ENCODE measurements around the gene MCAM. TPM values are rescaled to one million over a fixed set of nuclear protein-coding genes. Genes with fewer than 3 reads are reported as not detected.

MCAM gene
- total RNA-seq, 1 donor from 2014 or later: 550 TPM

DNA sequence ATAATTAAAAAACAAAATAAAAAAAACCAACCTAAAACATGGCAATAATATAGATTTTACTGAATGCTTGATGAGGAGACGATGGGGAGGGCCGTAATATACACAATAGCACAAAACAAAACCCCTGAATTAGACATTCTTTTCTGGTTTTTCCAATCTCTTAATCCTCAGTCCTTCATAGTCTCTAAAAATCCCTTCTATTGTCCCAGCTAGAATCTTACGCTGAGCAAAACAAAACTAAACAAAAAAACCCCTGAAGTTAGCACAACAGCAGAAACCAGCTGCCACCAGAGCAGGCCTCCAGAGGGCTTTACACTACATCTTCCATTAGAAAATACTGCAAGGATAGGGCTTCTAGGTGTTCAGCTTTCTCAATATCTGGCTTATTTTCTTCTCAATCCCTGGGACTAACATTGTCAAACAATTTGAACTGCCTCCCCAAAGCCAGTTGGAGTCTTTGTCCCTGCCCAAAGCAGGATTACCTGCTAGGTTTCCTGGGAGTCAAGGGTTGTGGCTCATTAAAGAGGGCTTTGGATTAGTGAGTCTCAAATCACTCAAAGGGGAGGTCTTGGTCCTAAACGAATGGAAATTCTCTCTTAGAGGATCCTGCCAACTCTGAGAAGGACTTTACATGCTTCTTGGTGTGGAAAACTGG lies 15.3 kb upstream of the MCAM start:
- DNase-seq (ENCODE audit: low spot score): no peak

DNA sequence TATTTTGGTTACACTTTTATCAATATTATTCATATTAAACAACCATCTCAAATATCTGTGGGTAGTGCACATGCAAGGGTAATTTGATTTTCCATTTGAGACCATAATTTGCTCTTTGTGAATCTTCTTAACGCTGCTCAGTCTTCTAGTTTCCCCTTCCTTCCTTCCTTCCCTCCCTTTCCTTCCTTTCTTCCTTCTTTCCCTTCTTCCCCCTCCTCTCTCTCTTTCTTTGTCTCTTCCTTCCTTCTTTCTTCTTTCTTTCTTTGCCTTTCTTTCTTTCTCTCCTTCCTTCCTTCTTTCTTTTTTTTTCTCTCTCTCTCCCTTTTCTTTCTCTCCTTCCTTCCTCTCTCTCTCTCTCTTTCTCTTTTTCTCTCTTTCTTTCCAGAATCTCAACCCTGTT lies 13.3 kb upstream of the MCAM start:
- DNase-seq (ENCODE audit: low spot score): no peak

DNA sequence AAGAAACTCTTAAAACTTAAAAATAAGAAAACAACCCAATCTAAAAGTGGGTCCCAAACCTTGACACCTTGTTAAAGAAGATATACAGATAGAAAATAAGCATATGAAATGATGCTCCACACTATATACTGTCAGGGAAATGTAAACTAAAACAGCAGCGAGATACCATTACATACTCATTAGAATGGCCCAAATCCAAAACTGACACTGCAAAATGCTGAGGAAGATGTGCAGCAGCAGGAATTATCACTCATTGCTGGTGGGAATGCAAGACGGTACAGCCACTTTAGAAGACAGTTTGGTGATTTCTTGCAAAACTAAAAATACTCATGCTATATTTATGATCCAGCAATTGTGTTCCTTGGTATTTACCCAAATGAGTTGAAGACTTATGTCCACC lies 12.4 kb upstream of the MCAM start:
- no peak for DNase-seq (ENCODE audit: low spot score)

DNA sequence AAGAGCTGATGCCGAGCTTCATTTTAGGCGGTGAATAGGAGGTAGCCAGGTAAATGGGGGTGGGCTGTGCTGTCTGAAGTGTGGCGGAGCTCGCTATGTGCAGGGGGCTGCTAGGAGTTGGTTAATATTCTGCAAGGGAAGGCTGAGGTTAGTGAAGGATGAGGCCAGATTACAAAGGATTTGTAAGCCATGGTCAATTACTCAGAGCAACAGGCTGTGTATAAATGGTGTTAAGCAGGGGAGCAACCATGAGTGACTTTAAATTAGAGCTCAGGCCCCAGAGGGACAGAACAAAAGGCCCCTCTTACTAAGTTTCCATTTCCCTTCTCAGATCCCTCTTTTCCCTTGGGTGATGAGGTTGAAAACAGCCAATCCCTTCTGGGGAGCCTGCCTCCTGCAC lies 7.3 kb upstream of the MCAM start:
- DNase-seq (ENCODE audit: low spot score): no peak

DNA sequence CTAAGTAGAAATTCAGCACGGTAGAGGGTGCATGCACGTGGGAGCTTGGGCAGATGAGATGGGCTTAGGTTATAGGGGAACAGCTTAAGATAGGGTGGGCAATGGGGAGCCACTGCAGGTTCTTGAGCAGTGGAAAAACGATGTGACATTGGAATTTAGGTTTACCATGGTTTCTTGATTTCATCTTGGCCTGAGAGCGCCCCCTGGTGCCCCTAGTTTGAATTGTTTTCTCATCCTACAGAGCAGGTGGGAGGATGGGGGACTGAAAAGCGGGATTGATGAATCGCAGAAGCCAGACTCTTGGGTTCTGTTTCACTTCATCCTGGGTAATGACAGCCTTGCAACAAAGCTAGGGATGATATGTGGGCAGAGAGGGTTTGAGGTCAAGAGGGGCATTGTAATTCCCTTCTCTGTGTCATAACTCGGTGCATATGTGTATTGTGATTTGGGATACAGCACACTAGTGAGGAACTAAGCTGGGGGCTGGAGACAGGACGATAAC lies 6.7 kb upstream of the MCAM start:
- peak; percentile 89 for DNase-seq (ENCODE audit: low spot score)

DNA sequence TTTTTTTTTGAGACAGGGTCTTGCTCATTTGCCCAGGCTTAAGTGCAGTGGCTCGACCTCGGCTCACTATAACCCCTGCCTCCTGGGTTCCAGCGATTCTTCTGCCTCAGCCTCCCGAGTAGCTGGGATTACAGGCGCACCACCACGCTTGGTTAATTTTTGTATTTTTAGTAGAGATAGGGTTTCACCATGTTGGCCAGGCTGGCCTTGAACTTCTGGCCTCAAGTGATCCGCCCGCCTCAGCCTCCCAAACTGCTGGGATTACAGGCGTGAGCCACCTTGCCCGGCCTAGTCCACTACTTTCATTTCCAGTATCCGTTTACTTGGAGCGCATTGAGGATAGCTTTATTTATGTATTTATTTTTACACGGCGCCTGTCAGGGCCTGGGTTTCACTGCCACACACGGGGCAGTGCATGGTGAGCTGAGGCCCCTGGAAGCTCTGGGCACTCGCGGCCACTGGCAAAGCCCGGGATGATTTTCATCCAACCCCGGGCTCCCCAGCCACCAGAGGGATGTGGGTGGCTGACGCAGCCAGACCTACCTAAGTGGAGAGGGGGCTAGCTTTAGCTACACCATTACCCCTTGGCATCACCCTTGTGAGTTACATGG lies 6.1 kb upstream of the MCAM start:
- no peak for DNase-seq (ENCODE audit: low spot score)

DNA sequence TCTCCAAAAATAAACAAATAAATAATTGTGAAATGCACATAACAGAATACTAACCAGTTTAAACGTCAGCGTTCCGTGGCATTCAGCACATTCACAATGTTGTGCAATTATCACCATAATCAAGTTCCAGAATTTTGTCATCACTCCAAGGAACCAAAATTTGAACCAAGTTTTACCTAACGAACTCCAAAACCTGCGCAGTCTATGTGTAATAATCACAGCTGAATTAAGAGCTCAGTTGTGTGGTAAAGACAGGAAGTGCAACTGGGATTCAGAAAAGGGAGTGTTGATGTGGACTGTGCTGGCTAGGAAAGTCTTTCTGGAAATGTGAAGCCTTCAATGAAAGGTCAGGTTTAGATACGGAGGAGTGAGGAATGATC lies 5.4 kb upstream of the MCAM start:
- no peak for DNase-seq (ENCODE audit: low spot score)

DNA sequence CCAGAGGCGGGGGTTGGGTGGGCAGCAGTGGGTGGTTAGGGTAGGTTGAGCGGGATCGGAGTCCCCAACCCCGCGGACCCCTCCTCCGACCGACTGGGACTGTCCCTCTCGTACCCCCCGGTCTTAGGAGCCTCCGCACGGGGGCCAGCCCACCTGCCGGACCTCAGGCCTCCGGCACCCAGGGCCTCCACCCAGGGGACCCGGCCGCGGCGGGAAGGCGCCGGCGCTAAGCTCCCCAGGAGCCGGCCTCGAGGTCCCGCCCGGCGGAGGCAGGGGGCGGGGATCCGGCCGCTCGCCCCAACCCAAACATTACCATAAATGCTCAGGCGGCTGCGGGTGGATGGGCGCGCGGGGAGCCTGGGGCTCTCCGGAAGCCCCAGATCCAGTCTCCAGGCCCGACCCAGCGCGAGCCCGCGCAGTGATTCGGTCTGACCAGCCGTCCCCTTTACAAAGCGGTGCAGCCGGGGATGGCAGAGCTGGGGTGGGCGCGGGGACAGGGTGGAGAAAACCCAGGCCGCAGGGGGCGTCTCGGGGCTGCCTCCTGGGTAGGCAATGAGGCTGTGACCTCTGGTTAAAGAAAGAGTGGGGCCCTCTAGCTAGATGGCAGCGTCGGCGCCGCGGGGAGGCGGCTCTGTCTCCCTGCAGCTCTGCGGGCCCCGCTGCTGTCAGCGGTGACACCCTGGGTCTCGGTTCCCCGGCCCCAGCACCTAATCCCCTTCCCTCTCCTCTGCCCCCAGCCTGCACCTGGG lies 4.0 kb upstream of the MCAM start:
- DNase-seq (ENCODE audit: low spot score): peak; percentile 90

DNA sequence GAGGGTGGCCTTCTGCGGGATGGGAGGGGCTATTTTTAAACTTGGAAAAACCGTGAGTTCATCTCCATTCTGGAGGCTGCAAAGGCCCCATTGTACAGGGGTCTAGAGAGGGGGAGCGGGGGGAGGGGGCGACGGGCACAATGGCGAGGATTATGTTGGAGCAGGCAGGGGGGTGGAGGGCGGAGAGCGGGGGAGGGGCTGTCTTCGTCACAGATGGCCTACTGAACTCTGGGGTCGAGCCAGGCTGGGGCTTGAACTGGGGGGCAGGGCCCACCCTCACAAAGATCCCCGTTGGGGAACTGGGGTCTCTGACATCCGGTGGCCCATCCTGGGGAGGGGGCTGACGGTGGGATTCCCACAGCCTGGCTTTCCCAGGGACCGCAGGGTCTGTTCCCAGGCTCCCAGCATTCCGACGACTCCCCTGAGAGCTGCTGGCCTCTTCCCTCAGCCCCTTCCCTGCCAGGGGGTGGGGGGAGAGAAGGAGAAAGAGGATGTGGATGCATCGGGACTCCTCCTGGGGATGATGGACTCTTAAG lies 3.4 kb upstream of the MCAM start:
- DNase-seq (ENCODE audit: low spot score): no peak

DNA sequence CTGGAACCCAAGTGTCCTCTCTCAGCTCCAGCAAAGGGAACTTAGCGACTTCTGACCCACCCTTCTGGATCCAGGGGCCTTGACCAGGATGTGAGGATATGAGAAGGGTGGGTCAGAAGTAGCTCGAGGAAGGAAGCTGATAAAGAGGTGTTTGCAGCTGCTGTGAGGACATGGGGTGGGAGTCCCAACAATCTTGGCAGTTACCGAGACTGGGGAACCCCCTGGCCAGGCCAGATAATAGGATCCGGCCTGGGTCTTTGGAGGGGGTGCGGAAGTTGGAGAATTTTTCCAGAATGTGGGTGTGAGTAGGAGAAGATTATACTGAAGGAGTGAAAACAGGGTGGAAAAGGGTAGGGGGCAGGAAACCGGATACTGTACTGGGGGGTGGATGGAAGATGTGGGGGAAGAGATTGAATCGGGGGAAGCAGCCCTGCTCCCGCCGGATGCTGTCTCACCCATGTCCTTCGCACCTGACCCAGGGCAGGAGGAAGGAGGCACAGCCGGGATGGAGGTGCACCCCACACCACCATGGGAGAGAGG lies 2.8 kb upstream of the MCAM start:
- no peak for DNase-seq (ENCODE audit: low spot score)

DNA sequence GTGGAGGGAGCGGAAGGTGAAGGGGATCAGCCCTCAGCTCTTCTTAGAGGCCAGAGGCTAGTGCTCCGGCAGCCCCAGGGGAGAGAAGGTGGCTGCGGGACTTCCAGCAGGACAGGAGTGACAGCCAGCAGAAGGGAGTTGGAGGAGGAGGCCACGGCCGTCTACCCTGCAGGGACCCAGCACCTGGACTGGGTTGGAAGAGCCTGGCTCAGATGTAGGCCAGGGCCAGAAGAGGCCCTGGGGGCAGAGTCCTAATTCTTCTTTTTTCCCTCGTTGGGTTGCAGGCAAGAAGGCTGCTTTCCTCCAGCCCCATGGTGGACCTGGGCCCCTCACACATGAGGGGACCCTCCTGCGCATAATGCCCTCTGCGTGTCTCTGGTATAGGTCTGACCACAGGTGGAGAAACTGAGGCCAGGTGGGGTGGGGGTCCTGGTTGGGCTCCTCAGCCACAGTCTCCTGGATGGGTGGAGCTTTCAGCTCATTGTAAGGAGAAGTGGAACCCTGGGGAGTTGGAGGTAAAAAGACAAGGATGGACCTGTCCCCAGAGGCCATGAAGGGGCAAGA lies 2.3 kb upstream of the MCAM start:
- DNase-seq (ENCODE audit: low spot score): no peak

DNA sequence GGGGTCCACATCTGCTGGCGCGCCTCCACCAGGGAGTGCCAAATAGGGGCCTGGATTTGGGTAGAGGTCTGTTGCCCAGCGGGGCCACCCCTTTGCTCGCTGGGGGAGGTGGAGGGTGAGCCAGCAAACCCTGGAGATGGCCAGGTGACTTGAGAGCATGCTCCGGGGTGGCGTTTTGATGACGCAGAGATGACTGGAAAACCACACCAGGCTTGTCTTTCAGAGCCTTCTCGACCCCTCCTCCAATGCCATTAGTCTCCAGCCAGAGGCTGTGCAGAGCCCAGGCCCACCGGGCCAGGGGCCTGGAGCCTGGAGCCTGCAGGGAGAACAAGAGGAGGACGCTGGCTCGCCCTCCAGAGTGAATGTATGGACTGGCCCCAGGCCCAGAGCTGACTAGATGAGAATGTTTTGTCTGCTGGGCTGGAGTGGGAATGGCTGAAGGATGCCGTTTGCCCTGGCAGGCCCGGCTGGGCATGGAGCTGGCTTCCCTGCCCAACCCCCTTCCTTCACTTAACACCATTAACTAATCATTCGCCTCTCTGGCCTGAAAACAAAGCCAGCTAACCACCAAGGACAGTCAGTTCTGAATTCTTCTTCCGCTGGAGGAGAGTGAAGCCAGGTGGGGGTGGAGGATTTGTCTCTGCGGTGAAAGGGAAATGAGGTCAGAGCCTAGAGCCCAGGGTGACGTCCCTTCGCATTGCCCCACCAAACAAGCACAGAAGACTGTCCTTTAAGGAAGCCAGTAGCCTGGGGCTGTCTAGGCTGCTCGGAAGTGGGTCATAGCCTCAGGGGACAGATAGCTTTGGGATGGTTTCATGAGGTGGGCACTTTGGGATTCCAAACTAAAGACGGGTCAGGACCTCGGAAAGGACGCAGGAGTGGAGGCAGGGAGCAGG lies 1.6 kb upstream of the MCAM start:
- no peak for DNase-seq (ENCODE audit: low spot score)

DNA sequence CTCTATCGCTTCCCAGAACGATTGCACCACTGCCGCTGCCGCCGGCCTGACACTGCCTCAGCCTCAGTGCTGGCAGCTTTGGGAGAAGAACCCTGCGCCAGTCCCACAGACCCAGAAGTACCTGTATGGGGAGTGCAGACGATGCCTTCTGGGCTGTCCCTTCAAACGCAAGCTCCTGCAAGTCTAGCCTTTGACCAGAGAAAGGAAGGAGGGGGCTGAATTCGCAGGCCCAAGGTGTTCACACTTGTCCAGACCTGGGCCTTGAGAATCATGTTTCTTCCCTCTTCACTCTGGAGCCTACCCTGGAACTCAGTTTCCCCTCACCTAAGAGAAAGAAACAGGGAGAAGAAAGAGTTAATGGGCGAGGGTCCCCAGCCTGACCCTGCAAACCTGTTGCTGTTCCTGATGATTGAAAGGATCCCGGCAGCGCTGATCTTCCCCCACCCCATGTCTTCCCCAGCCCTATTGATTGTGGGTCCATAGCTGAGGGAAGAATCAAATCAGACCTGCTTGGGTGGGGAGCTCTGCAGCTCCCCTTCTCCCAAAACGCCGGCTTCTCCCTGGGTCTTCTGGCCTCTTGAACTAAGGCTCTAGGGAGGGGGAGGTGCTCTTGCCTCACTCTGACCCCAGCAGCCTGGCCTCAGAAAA lies 786 bp upstream of the MCAM start:
- DNase-seq (ENCODE audit: low spot score): no peak

DNA sequence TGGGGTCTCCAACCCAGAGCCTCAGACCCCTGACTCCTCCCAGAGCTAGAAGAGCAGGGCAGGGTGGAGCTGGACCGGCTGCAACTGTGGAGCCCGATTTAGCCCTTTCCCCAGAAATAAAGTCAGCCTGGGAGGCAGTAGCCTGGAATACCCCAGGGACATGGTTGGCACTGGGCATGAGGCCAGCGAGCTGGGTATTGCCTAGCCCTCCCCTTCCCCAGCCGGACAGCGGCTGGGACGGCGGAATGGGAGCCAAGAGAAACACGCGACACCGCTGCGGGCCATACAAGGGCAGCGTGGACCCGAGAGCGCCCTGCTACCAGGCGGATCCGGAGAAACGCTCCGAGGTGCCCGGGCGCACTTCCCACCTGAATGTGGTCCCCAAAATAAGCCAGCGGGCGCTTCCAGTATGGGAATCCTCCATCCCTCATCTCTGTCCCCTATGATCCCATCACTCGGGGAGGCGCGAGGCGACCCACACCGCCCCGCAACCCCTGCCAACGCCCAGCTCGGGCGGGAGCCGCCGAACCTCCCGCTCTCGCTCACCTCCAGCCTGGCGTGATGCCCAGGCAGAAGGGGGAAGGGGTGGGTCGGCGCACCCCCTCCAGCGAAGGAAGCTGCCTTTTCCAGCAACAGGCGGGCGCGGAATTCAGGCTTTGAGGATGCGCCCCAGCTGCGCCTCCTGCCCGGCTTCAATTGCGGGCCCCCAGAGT lies 758 bp downstream of the MCAM start:
- DNase-seq (ENCODE audit: low spot score): no peak

DNA sequence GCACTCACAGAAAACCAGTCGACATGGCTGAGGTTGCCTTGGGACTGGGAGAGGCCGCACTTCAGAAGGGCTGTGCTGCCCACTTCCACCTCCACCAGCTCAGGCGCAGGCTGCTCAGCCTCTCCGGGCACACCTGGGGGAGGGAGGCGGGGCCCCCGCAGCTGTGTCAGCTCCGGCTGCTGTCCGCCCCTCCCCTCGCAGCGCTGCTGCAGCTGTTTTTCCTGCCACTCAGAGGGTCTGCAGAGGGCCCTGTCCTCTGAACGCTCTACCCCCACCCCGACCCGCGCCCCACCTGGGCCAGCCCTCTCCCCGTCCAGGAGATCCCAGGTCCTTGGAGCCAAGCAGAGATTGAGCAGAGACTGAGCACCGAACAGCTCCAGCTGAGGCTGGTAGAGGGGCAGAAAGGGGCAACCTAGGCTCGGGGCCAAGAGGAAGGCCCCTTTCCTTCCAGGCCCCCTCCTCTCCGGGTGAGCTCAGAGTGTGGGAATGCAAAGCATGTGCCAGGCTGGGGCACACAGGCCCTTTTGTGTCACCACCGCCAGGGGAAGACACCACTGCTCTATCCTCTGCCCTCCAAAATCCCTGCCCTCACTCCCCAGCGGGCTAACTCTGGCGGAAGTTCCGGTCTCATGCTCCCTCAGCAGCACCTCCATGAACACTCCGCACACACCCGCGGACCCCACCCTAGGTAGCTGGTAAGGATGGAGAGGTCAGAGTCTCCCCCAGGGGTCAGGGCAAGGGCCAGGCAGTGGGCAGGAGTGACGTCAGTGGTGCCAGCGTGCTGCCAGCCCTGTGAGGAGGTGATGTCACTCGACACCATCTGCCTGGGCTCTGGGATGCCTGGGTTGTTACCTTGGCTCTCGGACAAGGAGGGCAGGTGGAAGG lies 1.6 kb downstream of the MCAM start:
- no peak for DNase-seq (ENCODE audit: low spot score)

DNA sequence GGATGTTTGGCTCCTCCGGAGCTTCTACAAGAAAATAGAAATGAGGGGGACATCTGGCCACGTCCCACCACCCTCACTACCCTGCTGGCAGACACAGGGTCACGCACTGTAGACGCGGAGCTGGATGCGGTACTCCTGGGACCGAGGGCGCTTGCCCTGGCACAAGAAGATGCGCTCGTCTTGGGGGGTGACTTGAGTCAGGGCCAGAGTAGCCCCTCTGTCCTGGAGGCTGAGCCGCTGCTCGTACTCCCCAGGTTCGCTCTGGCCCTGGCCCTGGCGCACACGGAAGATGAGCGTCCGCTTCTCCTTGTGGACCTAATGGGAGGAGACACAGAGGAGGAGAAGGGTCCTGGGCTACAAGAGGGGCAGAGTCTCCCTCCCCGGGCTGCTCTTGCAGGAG lies 2.2 kb downstream of the MCAM start:
- no peak for DNase-seq (ENCODE audit: low spot score)

DNA sequence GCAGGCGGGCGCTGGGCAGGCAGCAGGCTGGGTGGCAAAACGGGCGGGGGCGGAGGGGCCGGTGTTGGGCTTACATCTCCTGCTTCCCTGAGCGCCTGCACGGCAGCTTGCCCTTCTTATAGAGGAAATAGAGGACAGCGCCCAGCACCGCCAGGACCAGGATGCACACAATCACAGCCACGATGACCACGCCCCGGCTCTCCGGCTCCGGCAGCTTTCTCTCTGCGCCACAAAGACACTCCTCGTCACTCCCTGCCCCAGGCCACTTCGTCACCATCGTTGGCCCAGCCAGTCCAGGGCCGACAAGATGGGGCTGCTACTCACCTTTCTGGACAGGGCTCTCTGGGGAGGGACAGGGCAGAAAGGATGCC lies 6.3 kb downstream of the MCAM start:
- DNase-seq (ENCODE audit: low spot score): no peak

DNA sequence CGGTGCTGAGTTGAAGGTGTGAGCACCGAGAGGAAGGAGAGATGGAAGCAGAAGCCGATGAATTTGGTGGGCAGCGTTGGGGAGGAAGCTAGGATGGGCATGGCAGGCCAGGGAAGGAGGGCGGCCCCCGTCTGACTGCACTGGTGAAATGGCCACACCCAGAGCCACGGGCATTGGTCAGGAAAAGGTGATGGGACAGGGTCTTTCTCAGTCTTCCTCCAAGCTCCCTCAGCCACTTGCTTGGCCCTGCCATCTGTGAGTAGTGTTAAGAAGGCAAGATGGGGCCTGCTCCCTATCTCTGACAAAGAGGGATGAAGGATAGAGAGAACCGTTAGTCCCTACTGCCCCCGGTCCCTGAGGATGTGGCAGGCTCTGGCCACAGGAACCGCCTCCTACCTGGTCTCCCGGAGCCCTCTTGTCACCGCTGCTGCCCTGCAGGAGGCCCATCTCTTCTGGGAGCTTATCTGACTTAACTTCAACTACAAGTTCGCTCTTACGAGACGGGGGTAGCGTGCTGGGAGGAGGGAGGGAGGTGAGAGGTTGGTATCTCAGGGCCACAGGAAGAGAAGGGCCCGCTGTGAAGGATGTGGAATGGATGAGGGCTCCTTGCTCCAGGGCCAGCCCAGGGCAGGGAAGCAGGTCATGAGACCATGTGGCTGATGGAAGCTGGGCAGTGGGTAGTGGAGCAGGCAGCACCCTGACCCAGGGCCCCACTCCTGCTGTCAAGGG lies 6.8 kb downstream of the MCAM start:
- DNase-seq (ENCODE audit: low spot score): no peak

Measured in mesenteric fat pad (tissue), 1 donor.